Neuron (in vitro differentiated cells): Measurements from ENCODE around the gene MRS2.
"Not testable (repeated sequence)": the region's sequence is repeated elsewhere in the genome, so short reads cannot be mapped to it uniquely, and the experiment has no call there.

Experiments
- H2AFZ ChIP-seq: one replicate; pipeline ENCODE4 v1.6.1; 2013; ENCODE audit warnings: low read depth, mild to moderate bottlenecking, inconsistent platforms, low read length, moderate library complexity
- H3K27me3 ChIP-seq: one replicate; pipeline ENCODE4 v1.6.1; 2013; ENCODE audit warnings: low read length; ENCODE audit not compliant: insufficient read depth
- H3K36me3 ChIP-seq: one replicate; pipeline ENCODE4 v1.6.1; 2013; ENCODE audit warnings: low read length; ENCODE audit not compliant: insufficient read depth
- H3K4me1 ChIP-seq: one replicate; pipeline ENCODE4 v1.6.1; 2013; ENCODE audit warnings: low read length; ENCODE audit not compliant: insufficient read depth
- H3K4me3 ChIP-seq: 2 replicates; pipeline ENCODE4 v1.5.1; 2013; ENCODE audit warnings: mild to moderate bottlenecking, low read length, moderate library complexity
- H3K9me3 ChIP-seq: one replicate; pipeline ENCODE4 v1.6.1; 2013; ENCODE audit warnings: low read length

MRS2 gene

GRCh38 chr6:24402697-24403500 lies at the start of gene MRS2:
Gene MRS2 (plus strand): TSS chr6:24402936. CDS start chr6:24403047, 111 bp downstream.
- Histone ChIP-seq H3K27me3 (no peaks in the 10 kb centered on the region), H3K4me3 (peak within 1 kb of the TSS; percentile 87), H3K4me1 (peaks cover 14% of the 10 kb centered on the region), H3K9me3 (no peaks in the 10 kb centered on the region), H3K36me3 (peaks cover 21% of the 10 kb centered on the region), H2AFZ (peak within 1 kb of the TSS; percentile 60)

DNA sequence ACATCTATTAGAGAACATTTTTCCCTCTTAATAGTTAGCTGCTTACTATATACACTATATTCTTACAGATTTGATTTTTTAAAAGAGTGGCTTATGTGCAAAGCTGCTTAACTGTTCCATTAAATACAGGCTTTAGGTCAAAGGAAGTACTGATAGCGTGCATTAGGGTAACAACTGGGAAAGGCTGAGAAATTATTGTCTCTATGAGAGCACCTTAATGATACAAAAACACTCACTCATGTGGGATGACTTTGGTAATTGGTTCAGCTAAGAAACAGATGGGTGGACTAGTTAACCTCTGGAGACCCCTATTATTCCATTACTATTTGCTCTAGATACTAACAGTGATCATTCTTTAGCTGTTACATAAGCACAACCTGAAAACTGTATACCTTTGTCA lies 48.9 kb upstream of the MRS2 start:
- Histone ChIP-seq H3K9me3 (no peaks in the 10 kb centered on the region), H3K4me1 (peaks cover 5% of the 10 kb centered on the region), H3K4me3 (no peak overlapping the region), H3K27me3 (no peaks in the 10 kb centered on the region), H3K36me3 (no peaks in the 10 kb centered on the region), H2AFZ (no peak overlapping the region)

GRCh38 chr6:24355393-24355792 lies 47.3 kb upstream of the MRS2 start:
- H3K4me1 ChIP-seq: peaks cover 10% of the 10 kb centered on the region
- H3K9me3 ChIP-seq: no peaks in the 10 kb centered on the region
- no peaks in the 10 kb centered on the region for H3K27me3 ChIP-seq
- no peak overlapping the region for H3K4me3 ChIP-seq
- no peak overlapping the region for H2AFZ ChIP-seq
- no peaks in the 10 kb centered on the region for H3K36me3 ChIP-seq

GRCh38 chr6:24356310-24356973 lies 46.3 kb upstream of the MRS2 start:
- Histone ChIP-seq H2AFZ (no peak overlapping the region), H3K9me3 (no peaks in the 10 kb centered on the region), H3K36me3 (no peaks in the 10 kb centered on the region), H3K27me3 (no peaks in the 10 kb centered on the region), H3K4me1 (peaks cover 10% of the 10 kb centered on the region), H3K4me3 (no peak overlapping the region)

DNA sequence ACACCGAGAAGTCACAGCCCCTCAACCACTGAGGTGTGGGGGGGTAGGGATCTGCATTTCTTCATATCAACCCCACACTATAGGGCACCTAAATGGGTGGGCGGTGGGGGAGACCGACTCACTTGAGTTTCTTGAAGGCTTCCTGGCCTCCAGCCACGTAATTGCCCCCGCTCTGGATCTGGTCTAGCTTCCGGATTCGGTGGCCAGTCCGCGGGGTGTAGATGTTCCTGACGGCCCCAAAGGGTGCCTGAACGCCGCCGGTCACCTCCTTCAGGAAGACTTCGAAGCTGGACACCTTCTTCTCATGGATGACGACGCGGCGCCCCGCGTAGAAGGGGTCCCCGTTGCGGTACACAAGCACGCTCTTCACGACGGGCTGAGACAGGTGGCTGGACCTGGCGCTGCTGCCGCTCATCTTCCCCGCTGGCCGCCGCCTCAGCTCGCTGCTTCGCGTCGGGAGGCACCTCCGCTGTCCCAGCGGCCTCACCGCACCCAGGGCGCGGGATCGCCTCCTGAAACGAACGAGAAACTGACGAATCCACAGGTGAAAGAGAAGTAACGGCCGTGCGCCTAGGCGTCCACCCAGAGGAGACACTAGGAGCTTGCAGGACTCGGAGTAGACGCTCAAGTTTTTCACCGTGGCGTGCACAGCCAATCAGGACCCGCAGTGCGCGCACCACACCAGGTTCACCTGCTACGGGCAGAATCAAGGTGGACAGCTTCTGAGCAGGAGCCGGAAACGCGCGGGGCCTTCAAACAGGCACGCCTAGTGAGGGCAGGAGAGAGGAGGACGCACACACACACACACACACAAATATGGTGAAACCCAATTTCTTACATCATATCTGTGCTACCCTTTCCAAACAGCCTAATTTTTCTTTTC lies 45.2 kb upstream of the MRS2 start, which contains the start of gene DCDC2:
Gene DCDC2 (minus strand): TSS at position 724 of the 883 bp plus-strand sequence. CDS start 309 bp downstream, at position 415.
- Histone ChIP-seq H3K36me3 (no peaks in the 10 kb centered on the region), H2AFZ (no peak within 1 kb of the TSS), H3K4me3 (no peak within 1 kb of the TSS), H3K4me1 (peaks cover 10% of the 10 kb centered on the region), H3K9me3 (no peaks in the 10 kb centered on the region), H3K27me3 (no peaks in the 10 kb centered on the region)

DNA sequence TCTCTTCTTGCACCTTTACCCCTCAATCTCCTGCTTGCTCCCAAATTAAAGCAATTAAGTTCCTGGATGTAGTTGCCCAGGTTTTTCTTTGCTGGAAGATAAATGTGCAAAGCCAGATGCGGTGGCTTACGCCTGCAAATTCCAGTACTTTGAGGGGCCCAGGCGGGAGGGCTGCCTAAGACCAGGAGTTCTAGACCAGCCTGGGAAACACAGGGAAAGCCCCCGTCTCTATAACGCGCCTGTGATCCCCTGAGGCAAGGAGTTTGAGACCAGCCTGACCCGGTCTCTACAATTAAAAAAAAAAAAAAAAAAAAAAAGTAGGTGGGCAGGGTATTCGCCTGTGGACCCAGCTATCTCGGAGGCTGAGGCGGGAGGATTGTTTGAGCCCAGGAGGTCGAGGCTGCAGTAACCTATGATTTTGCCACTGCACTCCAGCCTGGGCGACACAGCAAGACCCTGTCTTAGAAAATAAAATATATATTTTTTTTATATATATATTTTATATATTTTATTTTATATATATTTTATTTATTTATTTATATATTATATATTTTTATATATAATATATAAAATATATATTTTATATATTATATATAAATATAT lies 44.4 kb upstream of the MRS2 start:
- peaks cover 3% of the 10 kb centered on the region for H3K27me3 ChIP-seq
- H3K4me3 ChIP-seq: no peak overlapping the region
- peaks cover 10% of the 10 kb centered on the region for H3K4me1 ChIP-seq
- no peaks in the 10 kb centered on the region for H3K36me3 ChIP-seq
- H2AFZ ChIP-seq: no peak overlapping the region
- no peaks in the 10 kb centered on the region for H3K9me3 ChIP-seq

DNA sequence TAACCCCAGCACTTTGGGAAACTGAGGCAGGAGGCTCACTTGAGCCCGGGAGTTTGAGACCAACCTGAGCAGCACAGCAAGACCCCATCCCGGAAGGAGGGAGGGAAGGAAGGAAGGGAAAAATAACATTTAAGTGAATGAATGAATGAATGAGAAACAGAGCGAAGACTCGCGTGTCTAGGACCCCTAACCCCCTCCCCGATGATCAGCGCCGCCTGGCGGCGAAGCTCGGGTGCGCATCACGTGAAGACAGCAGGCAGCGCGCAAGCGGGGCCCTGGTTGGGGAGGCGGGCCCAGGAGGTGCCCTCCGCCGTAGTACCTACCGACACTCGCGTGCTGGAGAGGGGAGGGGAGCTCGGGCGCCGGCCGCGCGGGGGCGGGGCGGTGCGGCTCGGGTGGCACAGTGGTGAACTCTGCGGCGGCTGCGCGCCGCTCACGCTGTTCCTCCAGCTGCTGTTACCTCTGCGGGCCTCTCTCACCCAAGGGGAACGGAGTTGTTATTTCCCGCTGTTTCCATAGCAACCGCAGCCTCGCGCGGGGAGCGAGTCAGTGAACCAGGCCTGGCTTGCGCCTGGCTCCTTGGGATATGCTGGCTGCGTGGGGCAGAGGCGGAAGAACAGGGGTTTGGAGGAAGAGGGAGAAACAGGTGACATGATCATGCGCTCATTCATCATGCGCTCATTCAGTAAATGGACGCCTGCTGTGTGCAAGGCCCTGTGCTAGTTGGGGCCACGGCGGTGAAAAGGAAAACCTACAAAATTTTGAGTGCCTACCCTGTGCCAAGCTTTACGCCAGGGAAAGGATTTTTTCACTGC lies 42.9 kb upstream of the MRS2 start:
- Histone ChIP-seq H3K9me3 (no peaks in the 10 kb centered on the region), H3K36me3 (no peaks in the 10 kb centered on the region), H2AFZ (peak overlapping the region; percentile 50), H3K4me1 (peaks cover 10% of the 10 kb centered on the region), H3K27me3 (peaks cover 3% of the 10 kb centered on the region), H3K4me3 (peak overlapping the region; percentile 55)

GRCh38 chr6:24362363-24362762 lies 40.4 kb upstream of the MRS2 start:
- not testable (repeated sequence) for H3K27me3 ChIP-seq, H2AFZ ChIP-seq, H3K4me3 ChIP-seq, H3K36me3 ChIP-seq, H3K9me3 ChIP-seq, H3K4me1 ChIP-seq

GRCh38 chr6:24365103-24365633 lies 37.6 kb upstream of the MRS2 start:
- not testable (repeated sequence) for H3K36me3 ChIP-seq, H2AFZ ChIP-seq, H3K27me3 ChIP-seq, H3K9me3 ChIP-seq, H3K4me1 ChIP-seq, H3K4me3 ChIP-seq

DNA sequence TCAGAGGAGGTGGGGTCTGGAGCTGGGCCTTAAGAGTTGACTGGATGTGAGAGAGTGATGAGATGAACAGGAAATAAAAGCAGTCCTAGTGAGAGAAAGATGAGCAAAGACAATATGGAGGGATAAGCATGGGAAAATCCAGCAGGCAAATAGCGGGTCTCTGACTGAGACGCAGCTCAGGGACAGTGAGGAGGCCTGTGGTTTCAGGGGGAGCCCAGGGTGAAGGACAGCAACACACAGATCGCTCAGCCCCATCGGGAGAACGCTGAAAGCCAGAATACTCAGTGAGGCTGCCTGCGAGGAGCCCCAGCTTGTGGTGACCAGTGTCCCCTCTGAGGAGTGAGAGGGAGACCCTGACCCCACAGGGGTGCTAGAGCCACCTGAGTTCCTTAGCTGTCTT lies 28.1 kb upstream of the MRS2 start:
- Histone ChIP-seq H3K36me3 (no peaks in the 10 kb centered on the region), H2AFZ (no peak overlapping the region), H3K27me3 (no peaks in the 10 kb centered on the region), H3K9me3 (no peaks in the 10 kb centered on the region), H3K4me3 (no peak overlapping the region), H3K4me1 (no peaks in the 10 kb centered on the region)

GRCh38 chr6:24376871-24377270 lies 25.9 kb upstream of the MRS2 start:
- Histone ChIP-seq H3K27me3 (no peaks in the 10 kb centered on the region), H3K9me3 (no peaks in the 10 kb centered on the region), H3K4me3 (no peak overlapping the region), H2AFZ (no peak overlapping the region), H3K36me3 (no peaks in the 10 kb centered on the region), H3K4me1 (no peaks in the 10 kb centered on the region)
